IPS DF 6.9 (cell line): ENCODE measurements around the gene SORCS2.

Source experiments
- DNase-seq: peaks from one replicate; pipeline ENCODE4 v3.0.0-alpha.2; 2013; ENCODE audit warnings: low read depth, low spot score
- H3K27ac ChIP-seq: one replicate; pipeline ENCODE4 v1.5.1; 2013; ENCODE audit warnings: low read length, control low read depth
- H3K27me3 ChIP-seq: 2 replicates; pipeline ENCODE4 v1.6.1; 2013; ENCODE audit warnings: mild to moderate bottlenecking, low read length; ENCODE audit not compliant: control insufficient read depth, insufficient read depth
- H3K36me3 ChIP-seq: 2 replicates; pipeline ENCODE4 v1.6.1; 2013; ENCODE audit warnings: low read length; ENCODE audit not compliant: control insufficient read depth, insufficient read depth
- H3K4me1 ChIP-seq: 2 replicates; pipeline ENCODE4 v1.6.1; 2013; ENCODE audit warnings: low read length; ENCODE audit not compliant: control insufficient read depth, insufficient read depth
- H3K4me3 ChIP-seq: 2 replicates; pipeline ENCODE4 v1.5.1; 2013; ENCODE audit warnings: mild to moderate bottlenecking, low read length
- H3K9me3 ChIP-seq: 2 replicates; pipeline ENCODE4 v1.6.1; 2013; ENCODE audit warnings: low read length, inconsistent platforms; ENCODE audit not compliant: control insufficient read depth, insufficient read depth
- WGBS: extraction: QIAGEN DNeasy Blood & Tissue Kit; methylation state at CpG from one replicate; pipeline ENCODE4 v1.1.7; 2013; ENCODE audit warnings: mixed read lengths, missing lambda C conversion rate; ENCODE audit not compliant: insufficient read length, insufficient coverage; 5-methylcytosine and 5-hydroxymethylcytosine counted together

Gene SORCS2

DNA sequence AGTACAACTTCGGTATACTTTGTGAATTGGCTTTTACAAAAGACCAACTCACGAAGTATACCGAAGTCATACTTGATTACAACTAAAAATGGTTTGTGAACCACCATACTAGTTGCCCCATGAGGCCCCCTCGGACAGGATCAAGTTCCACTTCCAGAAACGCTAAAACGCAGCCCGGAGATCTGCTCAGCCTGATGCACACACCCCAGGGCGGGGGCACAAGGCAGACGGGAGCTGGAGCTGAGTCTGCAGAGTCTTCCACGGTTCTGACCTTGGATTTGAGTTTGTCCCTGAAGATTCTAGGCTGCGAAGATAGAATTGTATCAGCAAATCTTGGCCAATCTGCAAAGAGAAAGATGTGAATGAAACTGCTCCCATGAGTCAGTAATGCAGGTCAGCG lies 118.1 kb downstream of the SORCS2 start:
- no peak for DNase-seq
- H3K9me3 ChIP-seq: no peaks in the 10 kb centered on the region
- no CpG with 5 or more reads among the region's 12 CpGs for WGBS

DNA sequence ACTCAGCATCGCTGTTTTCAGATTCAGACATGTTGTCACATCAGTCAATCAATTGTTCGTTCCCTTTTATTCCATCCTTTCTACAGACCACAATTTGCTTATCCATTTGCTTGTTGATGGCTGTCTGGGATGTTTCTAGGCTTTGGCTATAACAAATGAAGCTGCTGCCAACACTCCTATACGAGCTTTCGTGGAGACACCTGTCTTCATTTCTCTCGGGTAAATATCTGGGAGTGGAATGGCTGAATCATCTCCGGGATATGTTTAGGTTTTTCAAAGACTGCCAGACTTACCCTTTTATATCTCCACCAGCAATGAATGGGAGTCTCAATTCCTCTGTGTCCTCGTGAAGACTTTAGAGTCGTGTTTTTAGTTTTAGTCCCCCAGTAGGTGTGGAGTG lies 118.9 kb downstream of the SORCS2 start:
- H3K4me3 ChIP-seq: no peak overlapping the region
- no peak overlapping the region for H3K27ac ChIP-seq
- H3K9me3 ChIP-seq: no peaks in the 10 kb centered on the region
- peaks cover 2% of the 10 kb centered on the region; the same call in 1 of the 2 replicates for H3K4me1 ChIP-seq
- no peak for DNase-seq
- H3K36me3 ChIP-seq: no peaks in the 10 kb centered on the region
- no CpG with 5 or more reads among the region's 8 CpGs for WGBS
- no peaks in the 10 kb centered on the region for H3K27me3 ChIP-seq

More for the DNA sequence above, 118.1 kb downstream of the SORCS2 start:
- Histone ChIP-seq H3K27ac (no peak overlapping the region), H3K36me3 (no peaks in the 10 kb centered on the region), H3K4me3 (no peak overlapping the region), H3K27me3 (no peaks in the 10 kb centered on the region), H3K4me1 (peaks cover 2% of the 10 kb centered on the region; the same call in 1 of the 2 replicates)

GRCh38 chr4:7312691-7313090 lies 120.4 kb downstream of the SORCS2 start:
- no peak overlapping the region for H3K27ac ChIP-seq
- no CpG with 5 or more reads among the region's 7 CpGs for WGBS
- no peaks in the 10 kb centered on the region for H3K36me3 ChIP-seq
- H3K4me1 ChIP-seq: peaks cover 2% of the 10 kb centered on the region; the same call in 1 of the 2 replicates
- DNase-seq: no peak
- no peak overlapping the region for H3K4me3 ChIP-seq
- no peaks in the 10 kb centered on the region for H3K9me3 ChIP-seq
- H3K27me3 ChIP-seq: no peaks in the 10 kb centered on the region

DNA sequence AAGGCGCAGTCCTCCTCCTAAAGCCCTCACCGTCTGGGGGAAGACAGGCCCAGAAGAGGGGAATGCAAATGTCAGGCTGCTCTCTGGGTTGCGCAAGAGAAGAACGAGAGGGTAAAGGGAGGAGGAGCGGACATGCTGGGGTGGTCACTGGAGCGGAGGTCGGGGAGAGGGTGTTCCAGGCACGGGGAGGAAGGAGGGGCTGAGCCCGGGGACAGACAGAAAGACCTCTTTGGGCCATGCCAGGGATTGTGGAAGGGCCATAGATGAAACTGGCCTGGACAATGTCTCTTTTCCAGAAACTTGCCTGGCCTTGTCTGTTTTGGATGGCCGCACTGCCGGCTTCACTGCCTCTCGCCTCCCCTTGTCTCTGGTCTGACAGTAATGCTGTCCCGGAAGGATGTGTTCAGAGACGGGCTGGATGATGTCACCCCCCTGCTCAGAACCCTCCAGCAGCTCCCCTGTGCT lies 121.0 kb downstream of the SORCS2 start:
- Histone ChIP-seq H3K27me3 (no peaks in the 10 kb centered on the region), H3K4me1 (peaks cover 2% of the 10 kb centered on the region; the same call in 1 of the 2 replicates), H3K36me3 (no peaks in the 10 kb centered on the region), H3K9me3 (no peaks in the 10 kb centered on the region), H3K4me3 (no peak overlapping the region), H3K27ac (no peak overlapping the region)
- no peak for DNase-seq
- WGBS: no CpG with 5 or more reads among the region's 14 CpGs

- Histone ChIP-seq H3K9me3 (no peaks in the 10 kb centered on the region), H3K27me3 (no peaks in the 10 kb centered on the region), H3K27ac (no peak overlapping the region), H3K4me1 (peaks cover 2% of the 10 kb centered on the region; the same call in 1 of the 2 replicates), H3K36me3 (no peaks in the 10 kb centered on the region), H3K4me3 (no peak overlapping the region)
- DNase-seq: no peak
- no CpG with 5 or more reads among the region's 11 CpGs for WGBS
Measured at GRCh38 chr4:7313991-7314390, 121.7 kb downstream of the SORCS2 start.

GRCh38 chr4:7315286-7315685 lies 122.9 kb downstream of the SORCS2 start:
- Histone ChIP-seq H3K9me3 (no peaks in the 10 kb centered on the region), H3K4me1 (peaks cover 2% of the 10 kb centered on the region; the same call in 1 of the 2 replicates), H3K27ac (no peak overlapping the region), H3K36me3 (no peaks in the 10 kb centered on the region), H3K27me3 (no peaks in the 10 kb centered on the region), H3K4me3 (no peak overlapping the region)
- no peak for DNase-seq
- WGBS: no CpG with 5 or more reads among the region's 4 CpGs

DNA sequence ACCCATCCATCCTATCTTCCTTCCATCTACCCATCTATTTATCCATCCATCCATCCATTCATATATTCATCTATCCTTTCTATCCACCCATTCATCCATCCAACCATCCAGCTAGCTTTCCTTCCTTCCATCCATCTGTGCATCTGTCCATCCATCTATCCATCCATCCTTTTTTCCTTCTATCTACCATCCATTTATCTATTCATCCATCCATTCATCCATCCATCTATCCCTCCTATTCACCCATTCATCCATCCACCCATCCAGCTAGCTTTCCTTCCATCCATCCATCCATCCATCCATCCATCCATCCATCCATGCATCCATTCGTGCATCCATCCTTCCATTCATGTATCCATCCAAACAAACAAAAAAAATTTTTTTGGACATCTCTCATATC lies 123.6 kb downstream of the SORCS2 start:
- Histone ChIP-seq H3K36me3 (no peaks in the 10 kb centered on the region), H3K27ac (no peak overlapping the region), H3K9me3 (no peaks in the 10 kb centered on the region), H3K27me3 (no peaks in the 10 kb centered on the region), H3K4me3 (no peak overlapping the region), H3K4me1 (peaks cover 3% of the 10 kb centered on the region; the same call in 1 of the 2 replicates)
- DNase-seq: no peak
- no CpG with 5 or more reads among the region's 1 CpG for WGBS

DNA sequence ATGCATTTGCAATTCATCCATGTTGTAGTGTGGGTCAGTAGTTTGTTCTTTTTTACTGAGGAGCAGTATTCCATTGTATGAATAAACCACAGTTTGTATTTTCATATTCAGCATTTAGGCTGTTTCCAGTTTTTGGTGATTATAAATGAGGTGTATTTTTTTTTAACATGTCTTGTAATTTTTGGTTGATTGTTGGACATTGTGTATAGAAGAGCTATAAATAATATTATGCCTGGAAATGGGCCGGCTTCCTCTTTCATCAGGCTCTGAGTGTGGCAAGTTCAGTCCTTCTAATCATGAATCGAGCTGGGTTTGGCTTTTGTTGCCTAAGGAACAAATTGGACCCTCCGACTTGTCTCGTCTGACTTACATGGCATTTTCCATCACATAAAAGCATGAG lies 126.7 kb downstream of the SORCS2 start:
- no CpG with 5 or more reads among the region's 4 CpGs for WGBS
- Histone ChIP-seq H3K9me3 (no peaks in the 10 kb centered on the region), H3K4me3 (no peak overlapping the region), H3K36me3 (no peaks in the 10 kb centered on the region), H3K27ac (no peak overlapping the region), H3K27me3 (no peaks in the 10 kb centered on the region), H3K4me1 (peaks cover 6% of the 10 kb centered on the region)
- DNase-seq: no peak

GRCh38 chr4:7320206-7320797 lies 128.0 kb downstream of the SORCS2 start:
- Histone ChIP-seq H3K4me3 (no peak overlapping the region), H3K9me3 (no peaks in the 10 kb centered on the region), H3K4me1 (peaks cover 6% of the 10 kb centered on the region), H3K27me3 (no peaks in the 10 kb centered on the region), H3K27ac (no peak overlapping the region), H3K36me3 (no peaks in the 10 kb centered on the region)
- no peak for DNase-seq
- no CpG with 5 or more reads among the region's 5 CpGs for WGBS

GRCh38 chr4:7322166-7322991 lies 130.0 kb downstream of the SORCS2 start:
- Histone ChIP-seq H3K36me3 (no peaks in the 10 kb centered on the region), H3K4me1 (peaks cover 6% of the 10 kb centered on the region), H3K27me3 (no peaks in the 10 kb centered on the region), H3K9me3 (no peaks in the 10 kb centered on the region), H3K4me3 (no peak overlapping the region), H3K27ac (no peak overlapping the region)
- no CpG with 5 or more reads among the region's 18 CpGs for WGBS
- no peak for DNase-seq
